ENCODE results near the gene OFD1. TPM values are rescaled to one million over a fixed set of nuclear protein-coding genes. Genes with fewer than 3 reads are reported as not detected.

OFD1 gene
- total and polyA plus RNA-seq, 7 donors = 3.3 to 9.5 (median 8.2) TPM

DNA sequence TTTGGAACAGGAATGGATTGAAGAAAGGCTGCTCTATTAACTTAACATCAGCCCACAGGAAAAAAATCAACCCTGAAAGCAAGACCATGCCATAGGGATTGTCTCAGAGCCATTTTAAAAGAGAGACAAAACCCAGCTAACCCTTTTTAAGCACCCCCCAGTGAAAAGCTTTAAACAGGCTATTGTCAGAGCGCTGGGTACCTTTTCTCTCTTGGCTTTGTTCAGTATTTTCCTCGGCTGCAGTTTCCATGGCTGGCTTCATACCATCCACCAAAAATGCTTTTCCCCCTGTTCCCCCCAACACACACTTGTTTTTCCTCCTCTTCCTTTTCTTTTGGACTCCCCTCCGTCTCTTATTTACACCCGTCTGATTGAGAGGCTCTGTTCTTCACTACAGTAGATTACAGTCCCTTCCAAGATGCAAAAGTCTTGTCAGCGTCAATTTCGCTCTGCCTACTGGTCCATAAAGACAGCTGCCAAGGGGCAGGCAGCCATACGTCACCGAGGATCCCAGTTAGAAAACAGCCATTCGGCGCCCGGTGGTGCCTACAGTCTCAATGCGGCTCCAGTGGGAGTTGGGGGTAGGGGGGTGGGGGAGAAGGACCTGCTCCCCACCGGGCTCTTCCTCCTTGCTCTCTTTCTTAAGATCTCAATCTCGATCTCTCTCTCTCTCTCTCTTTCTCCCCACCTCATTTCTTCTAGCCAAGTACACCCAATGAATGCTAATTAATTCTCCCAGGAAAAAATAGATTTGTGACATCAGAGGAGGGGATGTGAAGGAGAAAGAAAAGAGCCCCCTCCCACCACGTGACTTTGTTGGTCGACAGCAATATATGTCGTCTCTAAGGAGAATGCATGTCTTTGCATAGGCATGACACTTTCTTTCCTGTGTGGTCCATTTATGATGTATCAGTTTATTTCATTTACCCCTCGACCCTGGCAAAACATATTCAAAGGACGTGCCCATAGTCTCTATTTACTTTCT, 82.4 kb downstream of the OFD1 start, which contains the start of gene GPM6B:
GPM6B (minus strand) TSS at position 451 of the 985 bp plus-strand sequence; CDS start at position 262, 189 bp downstream.
- Histone ChIP-seq H3K9me3 (no peaks in the 10 kb centered on the region), H3K4me3 (no peak within 1 kb of the TSS), H3K4me1 (no peaks in the 10 kb centered on the region), H3K27me3 (ENCODE audit: insufficient read depth in 3 of 3, low read length in 2 of 3) (peaks cover 0 to 26% (median 0%) of the 10 kb centered on the region in 3 donors), H3K36me3 (ENCODE audit: insufficient read depth in 1 of 2, low read depth in 1 of 2) (no peaks in the 10 kb centered on the region), H3K27ac (no peak within 1 kb of the TSS)
- DNase-seq (no peak), ATAC-seq (no peak)
- 17 to 31% (median 29%) methylated on average over 16 to 19 of the region's 19 CpGs for WGBS, 3 donors
- TF ChIP-seq, protein P1, sequence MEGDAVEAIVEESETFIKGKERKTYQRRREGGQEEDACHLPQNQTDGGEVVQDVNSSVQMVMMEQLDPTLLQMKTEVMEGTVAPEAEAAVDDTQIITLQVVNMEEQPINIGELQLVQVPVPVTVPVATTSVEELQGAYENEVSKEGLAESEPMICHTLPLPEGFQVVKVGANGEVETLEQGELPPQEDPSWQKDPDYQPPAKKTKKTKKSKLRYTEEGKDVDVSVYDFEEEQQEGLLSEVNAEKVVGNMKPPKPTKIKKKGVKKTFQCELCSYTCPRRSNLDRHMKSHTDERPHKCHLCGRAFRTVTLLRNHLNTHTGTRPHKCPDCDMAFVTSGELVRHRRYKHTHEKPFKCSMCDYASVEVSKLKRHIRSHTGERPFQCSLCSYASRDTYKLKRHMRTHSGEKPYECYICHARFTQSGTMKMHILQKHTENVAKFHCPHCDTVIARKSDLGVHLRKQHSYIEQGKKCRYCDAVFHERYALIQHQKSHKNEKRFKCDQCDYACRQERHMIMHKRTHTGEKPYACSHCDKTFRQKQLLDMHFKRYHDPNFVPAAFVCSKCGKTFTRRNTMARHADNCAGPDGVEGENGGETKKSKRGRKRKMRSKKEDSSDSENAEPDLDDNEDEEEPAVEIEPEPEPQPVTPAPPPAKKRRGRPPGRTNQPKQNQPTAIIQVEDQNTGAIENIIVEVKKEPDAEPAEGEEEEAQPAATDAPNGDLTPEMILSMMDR (IDR thresholded peaks at IDR 0.05) = no peak
- intact Hi-C loops (cut with DNase I) = no loop called here

Other genes starting within 250 kb of the OFD1 start
- gene EGFL6, start 165.1 kb upstream of the OFD1 start, total RNA-seq = under 1 TPM in 1 of 4 donors, not detected in 3; 0.17 TPM
- gene EGFL6, start 165.1 kb upstream of the OFD1 start, polyA plus RNA-seq = not detected
- gene TCEANC, start 81.6 kb upstream of the OFD1 start, total RNA-seq = 1 to 10 TPM; 3.5 to 5.2 (median 4.1) TPM
- 1 to 10 TPM in 2 of 3 donors, under 1 TPM in 1; 0.95 to 2.5 (median 2.2) TPM for gene TCEANC, start 81.6 kb upstream of the OFD1 start, polyA plus RNA-seq
- 10 to 100 TPM; 13.2 to 15.3 (median 14.2) TPM for gene RAB9A, start 45.6 kb upstream of the OFD1 start, total RNA-seq
- gene RAB9A, start 45.6 kb upstream of the OFD1 start, polyA plus RNA-seq = 10 to 100 TPM; 13.0 to 25.4 (median 22.8) TPM
- gene TRAPPC2, start 128 bp upstream of the OFD1 start, total RNA-seq = 1 to 10 TPM; 3.4 to 6.3 (median 5.0) TPM
- 1 to 10 TPM; 2.1 to 4.7 (median 3.9) TPM for gene TRAPPC2, start 128 bp upstream of the OFD1 start, polyA plus RNA-seq
- gene GPM6B, start 82.3 kb downstream of the OFD1 start, total RNA-seq = 1 to 10 TPM; 1.6 to 3.9 (median 3.0) TPM
- 1 to 10 TPM; 1.1 to 3.0 (median 2.4) TPM for gene GPM6B, start 82.3 kb downstream of the OFD1 start, polyA plus RNA-seq